ENCODE results near the gene ASNSD1.
"Not testable (repeated sequence)": the region's sequence is repeated elsewhere in the genome, so short reads cannot be mapped to it uniquely, and the experiment has no call there.

The ASNSD1 gene

GRCh38 chr2:189648846-189649509 lies 12.3 kb upstream of the ASNSD1 start:
- DNase-seq, result no peak

- DNase-seq, result no peak
These were observed 10.0 kb upstream of the ASNSD1 start for GRCh38 chr2:189651284-189651683.

DNA sequence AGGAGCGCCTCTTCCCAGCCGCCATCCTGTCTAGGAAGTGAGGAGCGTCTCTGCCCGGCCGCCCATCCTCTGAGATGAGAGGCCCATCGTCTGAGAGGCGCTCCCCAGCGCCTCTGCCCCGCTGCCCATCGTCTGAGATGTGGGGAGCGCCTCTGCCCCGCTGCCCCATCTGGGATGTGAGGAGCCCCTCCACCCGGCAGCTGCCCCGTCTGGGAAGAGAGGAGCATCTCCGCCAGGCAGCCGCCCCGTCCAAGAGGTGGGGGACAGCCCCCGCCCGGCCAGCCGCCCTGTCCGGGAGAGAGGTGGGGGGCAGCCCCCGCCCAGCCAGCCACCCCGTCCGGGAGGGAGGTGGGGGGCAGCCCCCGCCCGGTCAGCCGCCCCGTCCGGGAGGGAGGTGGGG lies 7.8 kb upstream of the ASNSD1 start:
- DNase-seq, result not testable (repeated sequence)

GRCh38 chr2:189654641-189655040 lies 6.6 kb upstream of the ASNSD1 start:
- no peak for DNase-seq

GRCh38 chr2:189657867-189658266 lies 3.4 kb upstream of the ASNSD1 start:
- no peak for DNase-seq

DNA sequence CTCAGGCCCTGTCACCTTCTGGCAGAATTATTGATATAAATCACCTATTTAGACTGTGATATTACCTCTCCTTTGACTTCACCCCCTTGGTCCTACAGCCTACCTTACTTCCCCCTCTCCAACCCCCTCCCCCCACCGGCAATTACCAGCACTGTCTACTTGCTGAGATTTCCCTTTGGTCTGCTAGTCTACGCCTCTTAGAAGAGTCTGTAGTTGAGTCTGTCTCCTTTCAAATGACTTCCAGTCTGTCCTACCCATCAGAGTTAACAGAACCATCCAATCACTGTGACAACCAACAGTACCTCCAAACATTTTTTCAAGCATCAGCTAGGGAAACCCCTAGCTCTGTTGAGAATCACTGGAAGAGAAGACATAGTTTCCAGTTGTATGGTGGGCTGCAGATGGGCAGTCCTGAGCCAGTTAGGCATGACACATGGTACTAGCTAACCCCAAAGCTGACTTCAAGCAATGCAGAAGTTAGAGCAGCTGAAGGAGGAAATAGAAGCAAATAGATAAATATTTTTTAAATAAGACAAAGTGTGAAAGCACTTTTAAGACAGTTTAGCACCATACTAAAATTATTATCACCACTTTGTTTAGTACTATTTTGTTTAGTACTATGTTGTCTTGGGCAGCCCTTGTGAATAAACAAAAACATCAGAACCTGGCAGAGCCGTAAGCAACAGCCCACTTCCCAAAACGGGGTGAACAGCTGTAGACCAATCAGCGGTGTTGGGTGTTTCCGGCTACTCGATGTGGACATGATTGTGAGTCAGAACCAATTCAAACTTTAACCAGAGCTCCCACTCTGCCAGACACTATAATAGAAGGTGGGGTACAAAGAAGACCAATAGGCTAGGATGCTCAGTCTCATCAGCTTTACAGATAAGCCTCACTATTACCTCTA lies 2.7 kb upstream of the ASNSD1 start:
- DNase-seq, result no peak

GRCh38 chr2:189659734-189660133 lies 1.5 kb upstream of the ASNSD1 start:
- no peak for DNase-seq

GRCh38 chr2:189660803-189661147 lies 484 bp upstream of the ASNSD1 start:
- DNase-seq, result no peak

DNA sequence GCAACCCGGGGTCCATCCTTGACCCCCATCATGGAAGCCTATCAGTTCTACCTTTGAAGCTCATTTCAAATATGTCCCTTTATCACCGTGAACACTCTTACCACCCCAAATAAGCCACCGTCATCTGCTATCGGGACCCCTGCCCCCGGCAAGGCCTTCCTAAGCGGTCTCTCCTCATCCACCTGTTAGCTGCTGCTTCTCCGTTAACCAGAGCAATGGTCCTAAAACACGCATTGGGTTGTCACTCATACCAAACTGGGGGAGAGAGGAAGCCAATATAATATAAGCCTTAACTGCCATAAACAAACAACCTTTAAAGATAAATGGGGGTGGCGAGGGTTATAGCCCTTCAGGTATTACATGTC lies 680 bp downstream of the ASNSD1 start:
- DNase-seq, result no peak

- no peak for DNase-seq
These were observed 1.5 kb downstream of the ASNSD1 start for GRCh38 chr2:189662669-189663226.

DNA sequence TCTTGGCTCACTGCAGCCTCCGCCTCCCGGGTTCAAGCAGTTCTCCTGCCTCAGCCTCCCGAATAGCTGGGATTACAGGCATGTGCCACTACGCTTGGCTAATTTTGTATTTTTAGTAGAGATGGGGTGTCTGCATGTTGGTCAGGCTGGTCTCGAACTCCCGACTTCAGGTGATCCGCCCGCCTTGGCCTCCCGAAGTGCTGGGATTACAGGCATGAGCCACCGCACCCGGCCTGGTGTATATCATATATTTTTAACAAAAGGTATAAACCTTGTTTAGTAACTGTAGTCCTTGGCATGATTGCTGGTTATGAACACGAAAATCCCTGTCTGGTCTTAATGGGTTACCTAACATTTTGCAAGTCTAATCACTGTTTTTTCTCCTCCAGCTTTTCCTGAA lies 2.1 kb downstream of the ASNSD1 start:
- not testable (repeated sequence) for DNase-seq

DNA sequence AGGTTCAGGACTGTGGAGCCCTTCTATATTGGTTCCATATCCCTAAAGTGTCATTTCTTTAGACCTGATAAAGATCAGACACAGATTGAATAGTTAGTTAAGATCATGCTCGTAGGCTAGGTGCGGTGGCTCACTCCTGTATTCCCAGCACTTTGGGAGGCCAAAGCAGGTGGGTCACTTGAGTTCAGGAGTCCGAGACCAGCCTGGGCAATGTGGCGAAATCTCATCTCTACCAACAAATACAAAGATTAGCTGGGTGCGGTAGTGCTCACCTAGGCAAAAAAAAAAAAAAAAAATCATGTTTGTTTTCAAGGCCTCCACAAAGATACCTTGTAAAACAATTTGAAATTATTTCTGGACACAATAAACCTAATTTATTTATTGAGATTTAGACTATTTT lies 8.7 kb downstream of the ASNSD1 start:
- DNase-seq, result no peak

- DNase-seq, result no peak
These were observed 12.6 kb downstream of the ASNSD1 start for GRCh38 chr2:189673661-189674373.

DNA sequence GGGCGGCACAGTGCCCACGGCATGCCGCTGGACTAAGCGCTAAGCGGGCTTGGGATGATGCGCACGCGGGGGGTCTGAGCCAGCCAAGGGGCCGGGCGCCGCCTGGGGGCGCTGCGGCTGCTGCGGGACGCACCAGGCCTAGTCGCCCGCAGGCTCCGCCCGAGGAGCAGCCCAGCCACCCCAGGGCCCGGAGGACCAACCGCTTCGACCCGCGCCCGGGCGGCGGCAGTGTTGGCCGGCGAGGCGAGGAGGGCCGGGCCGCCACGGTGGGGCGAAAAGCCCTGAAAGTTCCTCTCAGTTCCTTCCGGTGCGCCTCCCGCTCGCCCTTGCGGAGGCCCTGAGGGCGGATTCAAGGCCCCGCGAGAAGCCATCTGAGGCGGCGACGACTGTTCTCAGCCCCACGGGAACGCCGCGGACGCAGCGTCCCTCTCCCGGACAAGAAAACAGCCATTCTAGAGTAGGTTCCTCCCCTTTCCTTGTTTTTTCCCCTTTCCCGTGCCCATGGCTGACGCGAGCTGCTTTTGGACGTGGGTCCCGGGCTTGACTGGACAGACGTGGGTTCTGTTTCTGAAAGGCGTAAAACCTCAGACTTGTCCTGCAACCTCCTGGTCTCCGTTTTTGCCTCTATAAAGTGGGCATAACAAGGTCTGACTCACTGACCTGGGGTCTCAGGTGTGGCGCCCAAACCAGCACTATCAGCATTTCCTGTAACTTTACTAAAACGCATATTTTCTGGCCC lies 13.3 kb downstream of the ASNSD1 start, which contains the start of gene ANKAR:
Gene ANKAR, plus strand, starts transcription at position 297 of the 739 bp plus-strand sequence. CDS start 1,821 bp downstream, outside the sequence.
- peak; percentile 84 for DNase-seq

- DNase-seq, result no peak
These were observed 15.2 kb downstream of the ASNSD1 start for GRCh38 chr2:189676471-189676870.

DNA sequence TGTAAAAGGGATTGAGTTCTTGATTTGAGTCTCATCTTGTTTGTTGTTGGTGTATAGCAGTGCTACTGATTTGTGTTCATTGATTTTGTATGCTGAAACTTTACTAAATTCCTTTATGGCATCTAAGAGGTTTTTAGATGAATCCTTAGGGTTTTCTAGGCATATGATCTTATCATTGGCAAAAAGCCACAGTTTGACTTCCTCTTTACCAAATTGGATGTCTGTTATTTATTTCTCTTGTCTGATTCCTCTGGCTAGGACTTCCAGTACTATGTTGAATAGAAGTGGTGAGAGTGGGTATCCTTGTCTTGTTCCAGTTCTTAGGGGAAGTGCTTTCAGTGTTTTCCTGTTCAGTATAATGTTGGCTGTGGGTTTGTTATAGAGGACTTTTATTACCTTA lies 18.0 kb downstream of the ASNSD1 start:
- DNase-seq, result no peak

DNA sequence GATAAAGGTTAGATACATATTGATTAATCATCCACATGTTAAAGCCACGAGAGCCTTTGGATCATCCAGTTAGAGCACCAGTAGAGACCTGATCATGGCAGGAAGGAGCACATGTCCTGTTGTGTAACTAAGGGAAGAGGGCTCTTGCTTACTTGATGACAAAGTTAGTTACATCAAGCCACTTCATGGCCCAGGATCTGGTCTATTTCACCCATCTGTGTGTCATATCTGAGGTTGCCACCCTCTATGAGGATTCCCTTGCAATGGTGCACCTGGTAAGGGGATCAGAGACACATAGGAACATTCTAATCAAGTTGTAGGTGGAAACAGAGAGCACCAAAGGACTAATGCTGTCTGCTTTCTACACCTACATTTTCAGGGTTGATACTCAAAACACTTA lies 19.9 kb downstream of the ASNSD1 start:
- DNase-seq, result no peak

DNA sequence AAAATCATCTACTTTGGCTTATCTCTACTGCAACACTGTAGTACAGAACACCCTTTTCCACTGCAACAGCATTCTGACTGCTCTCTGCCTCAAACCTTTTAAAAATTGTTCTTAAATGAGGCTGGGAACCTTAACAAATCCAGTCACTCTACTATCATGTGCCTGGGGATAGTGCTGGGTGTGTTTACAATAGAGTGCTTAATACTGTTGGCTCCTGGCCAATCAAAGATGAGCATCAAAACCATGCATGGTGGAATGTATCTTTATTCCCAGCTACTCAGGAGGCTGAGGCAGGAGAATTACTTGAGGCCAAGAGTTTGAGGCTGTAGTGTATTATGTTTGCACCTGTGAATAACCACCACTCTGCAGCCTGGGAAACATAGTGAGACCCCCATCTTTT lies 20.6 kb downstream of the ASNSD1 start:
- DNase-seq, result no peak

- DNase-seq, result no peak
These were observed 22.1 kb downstream of the ASNSD1 start for GRCh38 chr2:189683348-189683747.

- DNase-seq, result no peak
These were observed 23.6 kb downstream of the ASNSD1 start for GRCh38 chr2:189684811-189685210.

- no peak for DNase-seq
These were observed 24.4 kb downstream of the ASNSD1 start for GRCh38 chr2:189685540-189686229.

GRCh38 chr2:189687796-189688195 lies 26.5 kb downstream of the ASNSD1 start:
- DNase-seq, result not testable (repeated sequence)

Data from activated CD4-positive, CD25-positive, alpha-beta regulatory T cell treated with anti-CD3 and anti-CD28 coated beads, Interleukin-2, amount 50 U/mL, for 72 hours (primary cell).